22Rv1 (cell line): ENCODE results near the gene GAST.

ENCODE experiments used
- H3K27ac ChIP-seq: fragments of 450-650 bp; 2 replicates; pipeline ENCODE4 v1.5.1; 2017
- ZFX ChIP-seq: fragments of 450-650 bp; IDR thresholded peaks from 2 replicates; pipeline ENCODE4 v1.6.1; 2017; ENCODE audit warnings: antibody characterized with exemption, borderline replicate concordance
- TF ChIP-seq, protein P1 (sequence below): fragments of 450-650 bp; IDR thresholded peaks from 2 replicates; pipeline ENCODE4 v1.5.1; 2017; ENCODE audit warnings: mild to moderate bottlenecking

Gene GAST

DNA sequence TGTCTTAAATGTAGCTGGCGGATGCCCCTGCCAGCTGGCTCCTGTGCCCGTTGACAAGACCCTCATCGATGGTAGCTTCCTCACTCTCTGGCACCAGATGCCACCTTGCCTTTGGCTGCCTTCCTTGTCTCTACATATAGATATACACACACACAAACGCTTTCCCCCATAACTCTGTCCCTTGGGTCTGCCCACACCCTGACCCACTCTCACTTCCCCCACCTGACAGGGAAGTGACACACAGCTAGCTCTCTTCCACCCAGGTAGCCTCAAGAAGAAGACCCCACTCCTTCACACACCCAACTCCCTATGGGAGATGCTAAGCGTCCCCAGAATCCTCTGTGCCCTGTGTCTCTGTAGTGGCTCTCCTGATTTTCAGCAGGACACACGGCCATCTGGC is 48.7 kb downstream of the GAST start:
- TF ChIP-seq ZFX, result no peak
- TF ChIP-seq, protein P1, sequence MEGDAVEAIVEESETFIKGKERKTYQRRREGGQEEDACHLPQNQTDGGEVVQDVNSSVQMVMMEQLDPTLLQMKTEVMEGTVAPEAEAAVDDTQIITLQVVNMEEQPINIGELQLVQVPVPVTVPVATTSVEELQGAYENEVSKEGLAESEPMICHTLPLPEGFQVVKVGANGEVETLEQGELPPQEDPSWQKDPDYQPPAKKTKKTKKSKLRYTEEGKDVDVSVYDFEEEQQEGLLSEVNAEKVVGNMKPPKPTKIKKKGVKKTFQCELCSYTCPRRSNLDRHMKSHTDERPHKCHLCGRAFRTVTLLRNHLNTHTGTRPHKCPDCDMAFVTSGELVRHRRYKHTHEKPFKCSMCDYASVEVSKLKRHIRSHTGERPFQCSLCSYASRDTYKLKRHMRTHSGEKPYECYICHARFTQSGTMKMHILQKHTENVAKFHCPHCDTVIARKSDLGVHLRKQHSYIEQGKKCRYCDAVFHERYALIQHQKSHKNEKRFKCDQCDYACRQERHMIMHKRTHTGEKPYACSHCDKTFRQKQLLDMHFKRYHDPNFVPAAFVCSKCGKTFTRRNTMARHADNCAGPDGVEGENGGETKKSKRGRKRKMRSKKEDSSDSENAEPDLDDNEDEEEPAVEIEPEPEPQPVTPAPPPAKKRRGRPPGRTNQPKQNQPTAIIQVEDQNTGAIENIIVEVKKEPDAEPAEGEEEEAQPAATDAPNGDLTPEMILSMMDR, result no peak

DNA sequence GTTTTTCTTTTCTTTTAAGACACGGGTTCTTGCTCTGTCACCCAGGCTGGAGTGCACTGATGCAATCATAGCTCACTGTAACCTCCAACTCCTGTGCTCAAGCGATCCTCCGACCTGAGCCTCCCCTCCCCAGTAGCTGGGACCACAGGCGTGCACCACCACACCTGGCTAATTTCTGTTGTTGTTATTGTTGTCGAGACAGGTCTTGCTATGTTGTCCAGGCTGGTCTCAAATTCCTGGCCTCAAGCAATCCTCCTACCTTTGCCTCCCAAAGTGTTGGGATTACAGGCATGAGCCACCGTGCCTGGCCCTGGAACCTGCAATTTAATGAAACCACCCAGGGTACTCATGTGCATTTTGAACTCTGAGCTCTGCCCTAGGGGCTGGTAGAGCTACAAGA is 50.3 kb downstream of the GAST start:
- no peak overlapping the region for H3K27ac ChIP-seq
- TF ChIP-seq ZFX, result no peak
- TF ChIP-seq, protein P1, result no peak

More for the DNA sequence above, 48.7 kb downstream of the GAST start:
- H3K27ac ChIP-seq, result no peak overlapping the region

DNA sequence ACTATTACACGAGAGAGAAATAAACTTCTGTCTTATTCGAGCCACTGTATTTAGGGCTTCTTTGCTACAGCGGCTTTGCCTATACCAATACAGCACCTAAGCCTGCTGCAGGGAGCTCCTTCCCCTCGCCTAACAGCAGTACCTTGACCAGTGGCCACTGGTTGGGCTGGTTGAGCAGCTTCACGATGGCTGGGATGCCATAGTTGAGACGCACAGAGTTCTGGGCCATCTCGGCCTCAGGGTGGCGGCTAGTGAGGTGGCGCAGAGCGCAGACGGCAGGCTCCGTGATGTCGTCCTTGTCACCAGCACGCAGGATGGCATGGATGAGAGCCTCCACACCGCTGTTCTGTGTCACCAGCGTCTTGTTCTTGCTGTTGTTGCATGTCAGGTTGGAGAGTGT is 50.7 kb downstream of the GAST start:
- TF ChIP-seq, protein P1, result no peak
- TF ChIP-seq ZFX, result no peak
- no peak overlapping the region for H3K27ac ChIP-seq

DNA sequence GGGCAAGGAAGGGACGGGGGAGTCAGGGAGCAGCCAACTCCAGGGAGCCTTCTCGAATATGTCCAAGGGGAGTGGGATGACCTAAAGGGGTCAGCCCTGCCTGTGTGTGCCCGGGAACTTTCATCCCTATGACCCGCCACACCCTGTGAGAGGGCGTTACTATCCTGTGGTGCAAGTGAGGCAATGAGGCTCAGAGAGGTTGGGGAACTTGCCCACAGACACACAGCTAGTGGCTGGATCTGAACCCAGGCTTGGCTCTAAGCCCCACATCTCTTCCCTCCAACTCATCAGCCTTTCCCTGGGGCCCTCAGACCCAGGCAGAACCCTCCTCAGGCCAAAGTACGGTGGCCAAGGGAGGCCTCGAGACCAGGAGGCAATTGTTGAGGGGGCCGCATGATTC is 51.2 kb downstream of the GAST start:
- TF ChIP-seq ZFX, result no peak
- TF ChIP-seq, protein P1, result no peak

More for the DNA sequence above, 51.2 kb downstream of the GAST start:
- H3K27ac ChIP-seq, result no peak overlapping the region
